HG03045 (cell line): ENCODE measurements around the gene MPRIP.

Source experiments
- ATAC-seq: cut with Tn5 transposase; IDR thresholded peaks from one replicate; pipeline ENCODE4 v1.9.1; 2021; ENCODE audit warnings: mild to moderate bottlenecking, moderate library complexity; ENCODE audit not compliant: unreplicated experiment

MPRIP gene

DNA sequence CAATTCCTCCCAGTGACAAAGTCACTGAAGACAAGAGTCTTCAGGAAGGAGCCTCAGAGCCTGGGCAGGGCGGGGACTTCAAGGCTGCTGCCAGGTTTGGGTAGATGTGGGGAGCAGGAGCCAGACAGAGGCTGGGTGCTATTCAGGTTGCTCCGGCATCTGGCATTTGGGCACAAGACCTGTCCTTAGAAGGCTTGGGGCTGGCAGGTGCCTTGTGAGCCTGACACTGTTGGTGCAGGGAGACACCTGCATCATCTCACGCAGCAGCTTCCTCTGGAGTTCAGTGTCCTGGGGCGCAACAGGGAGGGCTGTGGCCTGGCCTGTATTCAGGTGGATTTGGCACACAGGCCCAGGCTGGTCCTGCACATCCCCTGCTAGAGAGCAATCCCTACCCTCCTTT is 65.0 kb downstream of the MPRIP start:
- no peak for ATAC-seq

DNA sequence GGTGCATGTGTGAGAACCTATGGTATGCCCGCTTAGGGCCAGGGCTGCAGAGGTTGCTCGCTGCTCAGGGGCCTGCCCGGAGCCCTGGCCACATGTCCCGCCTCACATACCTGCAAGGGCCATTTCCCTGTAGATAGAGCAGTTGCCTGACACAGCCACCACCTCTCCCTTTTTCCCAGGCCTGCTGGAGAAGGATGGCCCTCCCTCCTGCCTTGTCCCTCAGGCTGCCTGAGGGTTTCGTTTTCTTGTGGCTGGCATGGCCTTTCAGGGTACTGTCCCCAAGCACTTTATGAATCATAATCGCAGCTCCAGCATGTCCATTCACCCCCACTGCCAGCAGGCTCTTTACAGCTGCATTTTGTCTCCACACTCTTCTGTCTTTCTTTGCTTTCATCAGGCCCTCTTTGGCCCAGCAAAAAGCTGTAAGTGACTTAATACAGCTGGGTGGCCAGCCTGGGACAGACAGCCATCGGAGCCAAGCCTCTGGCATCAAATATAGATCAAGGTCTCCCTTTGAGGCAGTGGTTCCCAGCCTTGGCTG is 65.7 kb downstream of the MPRIP start:
- ATAC-seq, result no peak

DNA sequence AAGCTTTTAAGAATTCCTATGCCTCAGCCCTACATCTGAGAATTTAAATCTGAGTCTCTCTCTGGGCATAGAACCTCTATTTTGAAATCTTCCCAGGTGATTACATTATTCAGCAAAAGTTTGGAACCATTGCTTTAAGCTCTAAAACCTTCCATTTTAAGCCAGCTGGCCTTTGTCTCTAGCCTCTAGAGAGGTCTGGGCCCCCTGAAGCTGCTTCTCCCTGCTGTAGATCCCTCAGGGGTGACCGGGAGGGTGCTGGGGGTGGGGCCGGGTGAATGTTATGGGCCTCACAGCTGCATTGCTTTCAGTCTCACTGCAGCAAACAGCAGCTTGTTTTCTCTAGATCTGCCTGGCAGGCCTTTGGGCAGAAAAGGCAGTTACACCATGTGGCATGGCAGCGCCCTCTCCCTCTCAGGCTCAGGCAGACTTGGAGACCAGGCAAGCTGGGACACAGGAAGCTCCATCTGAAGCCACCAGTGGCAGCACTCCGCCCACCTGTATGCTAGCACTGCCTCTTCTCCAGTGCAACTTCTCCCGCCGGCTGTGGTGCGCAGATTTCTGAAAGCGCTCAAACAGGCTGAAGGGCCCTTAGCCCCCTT is 66.3 kb downstream of the MPRIP start:
- ATAC-seq, result no peak

DNA sequence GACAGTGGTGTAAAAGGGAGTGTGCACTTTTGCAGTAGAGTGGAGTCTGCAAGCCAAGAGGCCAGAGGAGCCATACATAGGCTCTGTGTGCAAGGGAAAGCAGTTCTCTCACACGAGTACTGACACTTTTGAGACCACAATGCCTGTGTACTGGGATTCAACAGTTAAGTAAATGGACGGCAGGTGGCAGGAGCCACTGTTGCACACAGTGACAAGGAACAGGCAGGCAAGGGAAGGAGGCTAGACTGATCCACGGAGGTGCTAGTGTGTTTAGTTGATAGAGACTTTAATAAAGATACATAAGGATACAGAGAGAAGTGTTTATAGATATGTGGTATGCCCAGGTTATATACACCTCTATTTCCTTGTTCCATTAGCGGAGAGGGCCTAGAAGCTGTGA is 67.0 kb downstream of the MPRIP start:
- no peak for ATAC-seq

DNA sequence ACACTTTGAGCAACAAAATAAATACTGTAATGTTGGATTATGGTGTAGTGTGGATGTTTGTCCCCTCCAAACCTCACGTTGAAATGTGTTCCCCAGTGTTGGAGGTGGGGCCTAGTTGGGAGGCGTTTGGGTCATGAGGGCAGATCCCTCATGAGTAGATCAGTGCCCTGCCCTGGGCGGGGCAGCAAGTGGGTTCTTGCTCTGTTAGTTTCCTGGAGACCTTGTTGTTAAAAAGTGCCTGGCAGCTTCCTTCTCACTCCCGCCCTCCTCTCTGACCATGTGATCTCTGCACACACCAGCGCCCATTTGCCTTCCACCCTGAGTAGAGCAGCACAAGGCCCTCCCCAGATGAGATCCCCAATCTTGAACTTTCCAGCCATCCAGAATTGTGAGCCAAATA is 67.7 kb downstream of the MPRIP start:
- ATAC-seq, result no peak

DNA sequence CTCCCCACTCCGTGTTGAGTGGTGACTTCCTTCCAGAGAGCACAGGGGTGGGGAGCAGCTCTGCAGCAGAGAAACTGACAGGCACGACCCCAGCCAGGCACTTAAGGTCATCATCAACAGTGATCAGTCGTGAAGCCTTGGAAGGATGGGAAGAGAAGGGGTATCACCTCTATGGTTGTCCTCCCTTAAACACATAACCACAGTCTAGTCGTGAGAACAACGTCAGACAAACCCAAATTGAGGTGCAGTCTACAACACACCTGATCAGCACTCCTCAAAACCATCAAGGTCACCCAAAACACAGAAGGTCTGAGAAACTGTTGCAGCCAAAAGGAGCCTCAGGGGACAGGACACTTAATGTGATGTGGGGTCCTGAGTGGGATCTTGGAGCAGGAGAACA is 68.3 kb downstream of the MPRIP start:
- no peak for ATAC-seq

DNA sequence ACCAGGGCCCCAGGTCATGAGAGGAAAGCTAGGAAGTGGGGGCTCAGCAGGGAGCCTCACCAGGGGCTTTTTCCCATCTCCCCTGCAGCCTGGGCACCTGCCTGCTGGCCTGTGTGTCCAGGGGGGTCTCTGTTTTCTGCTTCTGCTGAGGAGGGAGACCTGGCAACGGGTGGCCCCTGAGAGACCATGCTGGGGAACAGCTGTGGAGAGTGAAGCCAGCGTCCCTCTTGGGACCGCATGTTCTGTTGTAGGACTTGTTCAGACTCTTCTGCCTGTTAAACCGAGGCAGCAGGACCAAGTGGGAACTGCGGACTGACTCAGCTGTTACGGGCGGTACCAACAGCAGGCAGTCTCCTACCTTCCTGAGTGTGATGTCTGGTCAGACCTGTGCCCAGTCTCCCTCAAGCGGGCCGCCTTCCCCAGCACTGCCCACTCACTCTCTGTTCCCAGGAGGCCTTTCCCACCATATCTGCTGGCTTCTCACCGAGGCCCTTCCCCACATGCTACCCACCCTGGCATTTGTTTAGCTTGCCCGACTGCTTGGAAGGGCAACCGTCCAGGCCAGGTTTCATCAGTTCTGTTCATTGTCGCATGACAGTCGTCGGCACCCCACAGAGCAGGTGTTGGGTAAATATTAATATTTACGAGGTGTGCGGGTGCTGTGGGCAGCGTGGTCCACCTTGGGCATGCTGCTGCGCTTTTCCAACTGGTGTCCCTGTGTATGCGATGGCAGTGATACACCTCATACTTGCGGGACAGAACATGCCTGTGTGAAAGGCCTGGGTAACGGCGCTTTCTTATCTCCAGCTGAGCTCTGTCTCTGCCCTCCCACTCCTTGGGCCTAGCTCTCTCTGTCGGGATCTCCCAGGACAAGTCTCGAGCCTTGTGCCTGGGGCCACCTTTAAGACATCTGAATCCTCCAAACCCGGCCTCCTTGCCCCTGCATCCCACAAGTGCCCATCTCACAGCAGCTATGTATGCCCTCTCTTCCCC is 69.4 kb downstream of the MPRIP start:
- ATAC-seq, result no peak

DNA sequence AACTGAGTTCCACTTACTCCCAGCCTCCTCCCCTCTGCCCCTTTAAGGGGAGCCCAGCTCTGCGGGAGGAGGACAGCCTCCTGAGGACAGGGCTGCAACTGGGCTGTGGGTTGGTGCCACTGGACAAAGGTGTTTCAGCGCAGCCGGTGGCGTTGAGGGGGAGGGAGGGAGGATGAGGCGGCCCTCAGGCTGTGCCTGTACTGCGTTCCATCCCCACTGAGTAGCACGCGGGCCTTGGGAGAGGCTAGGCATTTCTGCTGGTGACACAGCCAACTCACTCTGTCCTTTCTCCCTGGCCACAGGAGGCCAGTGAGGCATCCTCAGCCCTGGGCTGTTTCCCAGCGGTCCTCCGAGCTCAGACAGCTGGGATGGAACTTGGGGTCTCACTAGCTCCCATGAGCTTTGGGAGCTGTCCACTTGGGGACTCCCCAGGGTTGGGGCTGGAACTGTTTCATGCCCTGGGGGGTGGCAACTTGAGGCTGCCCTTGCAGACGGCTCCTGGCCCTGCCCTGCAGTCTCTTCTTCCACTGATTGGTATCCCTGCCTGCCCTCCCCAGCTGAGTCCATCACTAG is 70.5 kb downstream of the MPRIP start:
- no peak for ATAC-seq

DNA sequence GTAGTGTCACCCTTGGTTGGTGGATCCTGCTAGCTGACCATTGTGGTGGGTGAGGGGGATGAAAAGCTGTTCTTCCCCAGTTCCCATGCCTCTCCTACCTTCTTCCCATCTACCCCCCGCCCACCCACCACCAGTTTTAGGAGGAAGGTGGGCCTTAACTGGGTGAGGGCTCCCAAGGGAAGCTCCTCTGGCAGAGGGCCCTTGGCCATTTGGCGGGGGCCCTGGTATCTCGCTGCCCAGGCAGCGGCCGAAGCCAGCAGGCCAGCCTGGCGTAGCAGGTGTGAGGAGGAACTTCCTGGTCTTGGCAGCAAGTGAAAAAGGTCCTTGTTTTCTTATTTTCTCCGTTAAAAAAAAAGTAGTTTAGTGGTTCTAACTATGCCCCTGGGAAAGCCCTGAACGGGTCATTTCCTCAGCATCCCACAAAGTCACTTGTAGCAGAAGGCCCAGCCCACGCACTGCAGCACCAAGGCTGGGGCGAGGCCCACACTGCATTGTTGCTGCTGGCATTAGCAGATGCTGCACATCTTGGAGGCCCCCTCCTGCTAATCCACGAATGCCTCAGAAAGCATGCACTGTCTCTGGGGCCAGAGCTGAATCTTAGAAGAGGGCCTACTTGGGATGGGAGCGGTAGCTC is 72.5 kb downstream of the MPRIP start:
- ATAC-seq, result no peak

DNA sequence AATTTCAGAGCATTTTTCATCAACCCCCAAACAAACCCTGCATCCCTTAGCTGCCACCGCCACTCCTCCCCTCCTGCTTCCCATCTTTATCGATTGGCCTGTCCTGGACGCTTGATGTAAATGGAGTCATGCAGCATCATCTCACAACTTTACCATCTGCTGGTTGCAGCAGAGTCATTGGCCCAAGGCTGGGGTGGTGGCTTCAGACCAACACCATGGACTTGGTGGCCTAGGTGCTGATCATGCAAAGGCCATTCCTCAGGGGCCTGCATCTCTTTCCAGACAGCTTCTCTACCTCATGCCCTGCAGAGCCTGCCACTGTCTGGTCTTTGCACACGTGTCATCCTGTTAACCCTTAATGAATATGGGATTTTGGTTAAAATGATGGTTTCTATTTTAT is 73.4 kb downstream of the MPRIP start:
- no peak for ATAC-seq

DNA sequence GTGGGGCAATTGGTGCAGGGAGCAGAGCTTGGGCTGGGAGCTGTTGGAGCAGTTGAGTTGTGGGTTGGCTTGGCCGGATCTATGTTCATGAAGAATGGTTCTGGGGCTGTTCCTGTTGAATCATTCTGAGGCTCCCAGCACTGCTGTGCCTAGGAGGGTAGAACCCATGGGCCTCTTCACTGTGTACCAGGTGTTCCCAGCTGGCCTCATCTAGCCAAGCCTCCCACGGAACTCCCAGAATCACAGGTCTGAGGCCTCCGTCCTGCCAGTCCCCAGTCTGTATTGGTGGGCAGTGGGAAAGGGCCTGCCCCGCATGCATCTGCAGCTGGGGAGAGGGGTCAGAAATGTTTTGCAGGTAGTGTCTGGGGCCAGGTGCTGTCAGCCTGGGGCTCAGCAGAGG is 74.1 kb downstream of the MPRIP start:
- ATAC-seq, result no peak

DNA sequence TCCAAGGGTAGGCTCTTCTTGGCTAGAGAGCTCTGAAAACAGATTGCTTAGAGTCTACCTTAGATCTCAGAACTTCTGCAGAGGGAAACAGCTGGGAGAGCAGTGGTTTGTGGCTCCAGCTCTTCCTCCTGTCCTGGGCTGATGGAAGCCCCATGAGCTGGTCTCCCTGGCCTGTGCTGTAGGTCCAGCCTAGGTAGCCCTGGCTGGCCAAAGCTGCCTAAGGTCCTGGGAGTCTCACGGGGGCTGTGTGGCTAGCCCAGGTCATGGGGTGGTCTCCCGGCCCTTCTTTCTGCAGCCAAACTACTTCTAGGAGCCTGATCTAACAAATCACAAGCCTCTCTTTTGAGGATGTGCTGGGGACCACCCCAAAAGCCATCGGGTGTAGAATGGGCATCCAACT is 75.7 kb downstream of the MPRIP start:
- no peak for ATAC-seq

DNA sequence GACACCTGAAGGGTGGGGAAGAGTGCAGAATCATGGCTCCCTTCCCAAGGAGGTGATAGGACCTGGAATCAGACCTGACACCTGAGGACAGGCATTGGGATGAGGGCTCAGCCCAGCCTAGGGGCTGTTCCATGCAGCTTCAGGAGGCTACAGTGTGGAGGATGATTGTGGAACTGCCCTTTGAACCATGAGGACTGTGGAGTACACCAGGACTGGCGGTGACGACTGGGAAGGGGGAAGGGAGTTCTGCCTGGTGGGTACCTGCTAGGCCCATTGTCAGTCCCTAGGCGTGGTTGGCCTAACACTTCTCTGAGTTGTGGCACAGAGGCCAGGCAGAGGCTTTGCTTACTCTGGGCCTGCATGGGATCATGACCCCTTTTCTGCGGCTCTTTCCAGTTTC is 76.1 kb downstream of the MPRIP start:
- ATAC-seq, result no peak

DNA sequence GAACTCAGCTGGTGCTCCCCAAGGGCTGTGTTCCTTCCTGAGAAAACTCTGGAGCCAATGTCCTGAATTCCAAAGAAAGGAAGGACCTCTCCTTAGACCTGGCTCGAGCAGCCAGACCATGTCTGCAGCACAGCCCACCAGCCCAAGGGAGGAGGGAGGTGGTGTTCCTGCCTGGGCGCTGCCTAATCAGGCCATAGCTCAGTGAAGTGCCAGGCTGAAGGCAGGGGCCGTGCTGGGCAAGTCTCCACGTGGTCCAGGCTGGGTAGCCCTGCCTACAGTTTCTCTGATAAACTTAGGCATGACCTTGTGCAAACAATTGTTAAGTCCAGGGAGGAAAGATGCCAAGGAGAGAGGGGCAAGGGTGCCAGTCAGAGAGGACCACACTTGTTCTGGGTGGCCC is 76.8 kb downstream of the MPRIP start:
- ATAC-seq, result no peak

DNA sequence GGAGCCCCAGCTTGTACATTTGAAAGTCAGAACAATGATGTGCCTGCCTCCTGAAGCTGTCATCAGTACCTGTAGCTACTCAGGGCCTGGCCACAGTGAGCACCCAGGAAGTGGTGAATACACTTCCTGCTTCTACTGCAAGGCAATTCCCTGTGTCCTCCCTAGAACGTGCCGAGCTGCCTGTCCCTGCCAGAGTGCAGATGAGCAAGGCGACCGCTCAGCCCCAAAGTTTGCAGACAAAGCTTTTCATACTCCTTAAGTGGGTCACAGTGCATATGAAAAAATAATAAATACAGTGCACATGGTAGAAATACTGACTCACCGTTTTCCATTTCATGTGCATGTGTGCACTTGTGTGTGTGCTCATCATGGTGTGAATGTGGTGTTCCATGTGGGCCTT is 77.3 kb downstream of the MPRIP start:
- ATAC-seq, result no peak

DNA sequence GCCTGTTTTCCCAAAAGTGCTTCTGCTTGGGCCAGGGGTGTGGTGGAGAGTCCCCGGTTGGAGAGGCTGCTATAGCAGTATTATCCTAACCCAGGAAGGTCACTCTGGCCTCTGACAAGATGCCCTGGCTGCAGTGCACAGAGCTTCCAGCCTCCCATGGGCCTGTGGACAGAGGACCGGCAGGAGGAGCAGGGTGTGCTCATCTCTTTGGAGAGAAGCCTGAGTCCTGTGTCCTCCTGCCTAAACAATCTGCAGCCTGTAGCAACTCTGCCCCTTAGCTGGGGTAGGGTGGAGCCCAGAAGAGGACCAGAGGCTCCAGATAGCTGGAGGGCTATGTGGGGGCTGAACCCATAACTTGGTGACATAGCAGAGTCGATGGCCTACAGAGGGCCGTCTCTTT is 78.0 kb downstream of the MPRIP start:
- ATAC-seq, result no peak

DNA sequence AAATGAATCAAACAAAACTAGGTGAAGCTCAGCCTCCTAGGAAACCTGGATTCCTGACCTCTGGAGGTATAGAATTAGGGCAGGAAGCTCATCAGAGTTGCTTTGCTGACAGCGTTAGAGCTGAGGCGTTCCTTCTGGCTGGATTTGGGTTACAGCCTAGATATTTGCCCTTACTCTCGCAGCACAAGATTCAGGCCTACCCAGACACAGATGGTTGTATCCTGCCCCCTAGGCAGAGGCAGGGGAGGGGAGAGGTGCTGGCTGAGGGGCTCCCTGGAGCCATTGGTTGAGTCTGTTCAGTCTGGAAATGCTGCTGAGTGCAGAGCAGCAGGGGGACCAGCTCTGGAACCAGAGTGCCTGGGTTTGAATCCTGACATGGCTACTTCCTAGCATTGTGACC is 78.4 kb downstream of the MPRIP start:
- no peak for ATAC-seq

DNA sequence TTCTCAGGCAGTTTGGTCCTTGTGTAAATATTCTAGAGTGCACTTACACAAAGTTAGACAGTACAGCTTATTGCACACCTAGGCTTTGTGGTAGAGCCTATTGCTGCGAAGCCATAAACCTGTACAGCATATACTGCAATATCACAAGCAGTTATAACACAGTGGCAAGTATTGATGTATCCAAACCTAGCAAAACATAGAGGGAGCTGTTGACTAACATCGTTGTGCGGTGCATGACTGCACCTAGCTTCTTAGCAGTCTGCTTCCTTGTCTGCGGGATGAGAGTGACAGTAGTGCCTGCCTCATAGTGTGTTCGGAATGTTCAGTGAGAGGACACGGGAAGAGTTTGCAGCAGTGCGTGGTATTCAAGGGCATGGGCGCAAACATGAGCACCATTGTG is 78.9 kb downstream of the MPRIP start:
- ATAC-seq, result no peak

DNA sequence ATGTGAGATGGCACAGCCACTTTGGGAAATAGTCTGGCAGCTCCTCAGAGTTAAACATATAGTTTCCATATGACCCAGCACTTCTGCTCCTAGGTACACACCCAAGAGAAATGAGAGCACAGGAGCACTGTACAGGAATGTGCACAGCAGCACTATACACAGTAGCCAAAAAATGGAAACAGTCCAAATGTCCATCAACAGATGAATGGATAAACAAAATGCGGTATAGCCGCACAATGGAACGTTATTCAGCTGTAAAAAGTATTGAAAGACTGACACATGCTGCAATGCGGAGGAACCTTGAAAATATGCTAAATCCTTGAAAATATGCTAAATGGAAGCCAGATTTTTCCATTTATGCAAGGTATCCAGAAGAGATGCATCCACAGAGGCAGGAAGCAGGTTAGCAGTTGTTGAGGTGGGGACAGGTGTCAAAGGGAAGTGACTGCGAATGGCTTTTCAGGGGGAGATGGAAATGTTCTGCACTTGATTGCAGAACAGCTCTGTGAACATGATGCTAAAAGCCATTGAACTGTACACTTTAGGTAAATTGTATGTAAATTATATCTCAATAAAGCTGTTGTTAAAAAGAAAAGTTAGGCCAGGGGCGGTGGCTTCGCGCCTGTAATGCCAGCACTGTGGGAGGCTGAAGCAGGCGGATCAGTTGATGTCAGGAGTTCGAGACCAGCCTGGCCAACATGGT is 80.7 kb downstream of the MPRIP start:
- no peak for ATAC-seq

DNA sequence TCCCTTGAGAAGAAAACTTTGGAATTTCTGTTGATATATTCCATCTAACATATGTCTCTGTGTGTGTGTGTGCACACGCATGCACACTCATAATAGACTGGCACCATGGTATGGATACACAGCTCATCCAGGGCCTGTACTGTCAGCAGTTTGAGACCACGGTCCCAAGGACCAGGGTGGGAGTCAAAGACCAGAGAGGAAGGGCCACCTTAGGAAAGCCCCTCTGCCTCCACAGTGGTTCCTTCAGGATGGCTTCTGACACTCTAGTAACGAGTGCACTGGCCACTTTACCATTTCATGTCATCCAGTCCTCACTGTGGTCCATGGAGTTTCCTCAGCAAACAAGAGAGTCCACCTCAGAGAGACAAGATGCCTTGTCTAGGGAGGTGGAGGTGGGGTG is 82.1 kb downstream of the MPRIP start:
- no peak for ATAC-seq
